PC-9 (cell line): ENCODE measurements around the gene LRRC23.

Source experiments
- CTCF ChIP-seq: fragments of 200-600 bp; sonication (generic); conservative IDR thresholded peaks from 2 replicates; pipeline ENCODE4 v1.6.1; 2017; ENCODE audit warnings: mixed run types, antibody characterized with exemption, mild to moderate bottlenecking, moderate library complexity
- EZH2 ChIP-seq: fragments of 200-600 bp; sonication (generic); IDR thresholded peaks from 2 replicates; pipeline ENCODE4 v1.8.0; 2017; ENCODE audit warnings: antibody characterized with exemption, low read depth

GRCh38 chr12:6925540-6926279, 21.1 kb downstream of the LRRC23 start:
- TF ChIP-seq CTCF (0 out of 2 replicates have a peak, but pooled peaks have one; percentile 16), EZH2 (no peak)
